ENCODE data around the gene COL23A1.
"Not testable (repeated sequence)": the region's sequence is repeated elsewhere in the genome, so short reads cannot be mapped to it uniquely, and the experiment has no call there.

COL23A1 gene

GRCh38 chr5:178234750-178235587, 355.2 kb downstream of the COL23A1 start:
- peak; percentile 85 for DNase-seq
- Mint-ChIP-seq H3K36me3 (ENCODE audit: low read depth) (peaks cover 20% of the 10 kb centered on the region), H3K27me3 (no peaks in the 10 kb centered on the region), H3K27ac (no peak overlapping the region), H3K4me1 (ENCODE audit: low read depth) (peaks cover 50% of the 10 kb centered on the region), H3K4me3 (no peak overlapping the region), H3K9me3 (no peaks in the 10 kb centered on the region)

GRCh38 chr5:178234121-178234749, 356.0 kb downstream of the COL23A1 start:
- DNase-seq: no peak
- Mint-ChIP-seq H3K4me3 (no peak overlapping the region), H3K36me3 (ENCODE audit: low read depth) (peaks cover 28% of the 10 kb centered on the region), H3K27ac (no peak overlapping the region), H3K4me1 (ENCODE audit: low read depth) (peaks cover 54% of the 10 kb centered on the region), H3K27me3 (no peaks in the 10 kb centered on the region), H3K9me3 (no peaks in the 10 kb centered on the region)

GRCh38 chr5:178232920-178233429, 357.2 kb downstream of the COL23A1 start:
- H3K27ac Mint-ChIP-seq: peak overlapping the region; percentile 87
- H3K27me3 Mint-ChIP-seq: no peaks in the 10 kb centered on the region
- DNase-seq: no peak
- H3K4me3 Mint-ChIP-seq: peak overlapping the region; percentile 92
- H3K9me3 Mint-ChIP-seq: no peaks in the 10 kb centered on the region
- peaks cover 54% of the 10 kb centered on the region for H3K4me1 Mint-ChIP-seq (ENCODE audit: low read depth)
- H3K36me3 Mint-ChIP-seq (ENCODE audit: low read depth): peaks cover 40% of the 10 kb centered on the region

GRCh38 chr5:178232124-178232919, 357.9 kb downstream of the COL23A1 start, which contains the start of gene PHYKPL:
TSS of gene PHYKPL (minus strand) at chr5:178232802. CDS start at chr5:178232550, 252 bp downstream.
- Mint-ChIP-seq H3K27me3 (no peaks in the 10 kb centered on the region), H3K27ac (peak within 1 kb of the TSS; percentile 96), H3K36me3 (ENCODE audit: low read depth) (peaks cover 47% of the 10 kb centered on the region), H3K4me3 (peak within 1 kb of the TSS; percentile 92), H3K4me1 (ENCODE audit: low read depth) (peaks cover 58% of the 10 kb centered on the region), H3K9me3 (no peaks in the 10 kb centered on the region)
- peak; percentile 86 for DNase-seq

GRCh38 chr5:178231539-178232123, 358.6 kb downstream of the COL23A1 start:
- peak overlapping the region; percentile 96 for H3K27ac Mint-ChIP-seq
- H3K9me3 Mint-ChIP-seq: no peaks in the 10 kb centered on the region
- H3K4me1 Mint-ChIP-seq (ENCODE audit: low read depth): peaks cover 57% of the 10 kb centered on the region
- H3K4me3 Mint-ChIP-seq: peak overlapping the region; percentile 92
- H3K27me3 Mint-ChIP-seq: no peaks in the 10 kb centered on the region
- H3K36me3 Mint-ChIP-seq (ENCODE audit: low read depth): peaks cover 54% of the 10 kb centered on the region
- DNase-seq: peak; percentile 57

- H3K4me3 Mint-ChIP-seq: peak overlapping the region; percentile 92
- H3K27me3 Mint-ChIP-seq: no peaks in the 10 kb centered on the region
- peak overlapping the region; percentile 96 for H3K27ac Mint-ChIP-seq
Measured at GRCh38 chr5:178230879-178231538, 359.2 kb downstream of the COL23A1 start.

DNA sequence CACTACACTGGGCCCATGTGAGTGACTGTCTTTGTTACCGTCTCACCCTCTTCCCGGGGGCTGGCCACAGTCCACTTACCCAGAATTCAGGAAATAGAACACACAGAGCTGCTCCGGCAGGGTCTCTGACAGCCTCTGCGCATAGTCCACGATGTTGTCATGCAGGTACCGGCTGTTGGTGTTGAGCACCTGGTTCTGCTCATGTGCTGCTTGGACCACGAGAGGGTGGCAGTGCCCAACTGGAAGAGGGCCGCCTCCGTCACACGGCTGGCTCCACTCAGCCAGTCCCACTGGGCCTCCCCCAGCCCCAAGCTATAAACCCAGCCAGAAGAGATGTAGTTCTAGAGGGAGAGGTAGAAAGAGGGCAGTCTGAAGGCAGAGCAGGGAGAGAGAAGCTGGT, 360.3 kb downstream of the COL23A1 start:
- Mint-ChIP-seq H3K27me3 (no peaks in the 10 kb centered on the region), H3K9me3 (no peaks in the 10 kb centered on the region), H3K27ac (peak overlapping the region; percentile 85), H3K4me1 (ENCODE audit: low read depth) (peaks cover 52% of the 10 kb centered on the region), H3K36me3 (ENCODE audit: low read depth) (peaks cover 70% of the 10 kb centered on the region), H3K4me3 (peak overlapping the region; percentile 92)
- DNase-seq: no peak

More at GRCh38 chr5:178230879-178231538, 359.2 kb downstream of the COL23A1 start:
- peaks cover 54% of the 10 kb centered on the region for H3K4me1 Mint-ChIP-seq (ENCODE audit: low read depth)
- no peak for DNase-seq
- H3K9me3 Mint-ChIP-seq: no peaks in the 10 kb centered on the region
- H3K36me3 Mint-ChIP-seq (ENCODE audit: low read depth): peaks cover 59% of the 10 kb centered on the region

DNA sequence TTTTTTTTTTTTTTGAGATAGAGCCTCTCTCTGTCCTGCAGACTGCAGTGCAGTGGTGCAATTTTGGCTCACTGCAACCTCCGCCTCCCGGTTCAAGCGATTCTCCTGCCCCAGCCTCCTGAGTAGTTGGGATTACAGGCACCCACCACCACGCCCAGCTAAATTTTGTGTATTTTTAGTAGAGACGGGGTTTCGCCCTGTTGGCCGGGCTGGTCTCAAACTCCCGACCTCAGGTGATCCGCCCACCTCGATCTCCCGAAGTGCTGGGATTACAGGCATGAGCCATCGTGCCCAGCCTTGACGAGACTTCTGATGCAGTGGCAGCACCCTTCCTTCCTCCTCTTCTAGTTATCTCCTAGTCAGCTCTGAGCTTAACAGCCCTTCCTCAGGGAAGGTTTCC, 361.1 kb downstream of the COL23A1 start:
- peak overlapping the region; percentile 92 for H3K4me3 Mint-ChIP-seq
- H3K36me3 Mint-ChIP-seq (ENCODE audit: low read depth): peaks cover 78% of the 10 kb centered on the region
- H3K27ac Mint-ChIP-seq: peak overlapping the region; percentile 85
- DNase-seq, H3K9me3 Mint-ChIP-seq, H3K27me3 Mint-ChIP-seq: not testable (repeated sequence)
- peaks cover 51% of the 10 kb centered on the region for H3K4me1 Mint-ChIP-seq (ENCODE audit: low read depth)

- Mint-ChIP-seq H3K4me3 (no peak overlapping the region), H3K27ac (peak overlapping the region; percentile 13), H3K36me3 (ENCODE audit: low read depth) (peaks cover 83% of the 10 kb centered on the region), H3K4me1 (ENCODE audit: low read depth) (peaks cover 52% of the 10 kb centered on the region), H3K9me3 (no peaks in the 10 kb centered on the region), H3K27me3 (no peaks in the 10 kb centered on the region)
- no peak for DNase-seq
Measured at GRCh38 chr5:178228609-178229008, 361.6 kb downstream of the COL23A1 start.

DNA sequence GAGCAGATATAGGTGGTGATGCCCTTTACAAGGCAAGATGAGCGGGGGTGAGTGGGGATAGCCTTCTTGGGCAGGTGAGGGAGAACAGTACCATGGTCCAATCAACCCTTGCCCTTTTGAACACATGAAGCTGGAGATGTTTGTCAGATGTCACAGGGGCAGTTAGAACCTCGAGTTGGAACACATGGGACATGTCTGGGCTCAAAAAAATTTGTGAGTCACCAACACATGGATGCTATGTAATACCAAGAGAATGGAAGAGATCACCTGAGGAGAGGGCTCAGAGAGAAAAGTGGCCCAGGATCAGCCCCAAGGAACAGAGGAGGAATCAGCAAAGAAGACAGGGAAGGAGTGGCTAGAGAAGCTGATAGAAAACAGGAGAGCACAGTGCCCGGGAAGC, 362.3 kb downstream of the COL23A1 start:
- no peaks in the 10 kb centered on the region for H3K9me3 Mint-ChIP-seq
- H3K36me3 Mint-ChIP-seq (ENCODE audit: low read depth): peaks cover 90% of the 10 kb centered on the region
- H3K4me1 Mint-ChIP-seq (ENCODE audit: low read depth): peaks cover 53% of the 10 kb centered on the region
- no peak for DNase-seq
- H3K27me3 Mint-ChIP-seq: no peaks in the 10 kb centered on the region
- peak overlapping the region; percentile 73 for H3K27ac Mint-ChIP-seq
- H3K4me3 Mint-ChIP-seq: no peak overlapping the region

- Mint-ChIP-seq H3K27ac (peak overlapping the region; percentile 73), H3K4me3 (no peak overlapping the region)
Measured at GRCh38 chr5:178227138-178227659, 363.0 kb downstream of the COL23A1 start.

DNA sequence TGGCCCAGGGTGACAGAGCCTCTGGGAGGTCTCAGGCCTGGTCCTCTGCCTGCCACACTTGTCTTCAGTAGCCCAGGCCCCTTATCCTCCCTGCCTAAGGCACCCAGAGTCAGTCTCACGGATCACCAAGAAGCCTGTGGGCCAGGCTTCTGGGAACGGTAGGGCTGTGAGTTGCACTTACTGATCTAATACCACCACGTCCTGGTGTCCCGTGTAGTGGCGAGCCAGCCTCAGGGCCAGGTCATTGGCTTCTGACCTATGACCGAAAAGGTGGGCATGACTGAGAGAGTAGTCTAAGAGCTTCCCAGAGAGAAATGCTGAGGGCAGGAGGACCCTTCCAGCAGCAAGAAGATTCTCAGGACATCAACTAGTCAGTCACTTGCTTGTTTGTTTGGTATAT, 365.0 kb downstream of the COL23A1 start:
- no peaks in the 10 kb centered on the region for H3K9me3 Mint-ChIP-seq
- no peak overlapping the region for H3K4me3 Mint-ChIP-seq
- DNase-seq: no peak
- no peak overlapping the region for H3K27ac Mint-ChIP-seq
- peaks cover 49% of the 10 kb centered on the region for H3K4me1 Mint-ChIP-seq (ENCODE audit: low read depth)
- no peaks in the 10 kb centered on the region for H3K27me3 Mint-ChIP-seq
- peaks cover 99% of the 10 kb centered on the region for H3K36me3 Mint-ChIP-seq (ENCODE audit: low read depth)

More at GRCh38 chr5:178227138-178227659, 363.0 kb downstream of the COL23A1 start:
- Mint-ChIP-seq H3K27me3 (no peaks in the 10 kb centered on the region), H3K4me1 (ENCODE audit: low read depth) (peaks cover 52% of the 10 kb centered on the region), H3K9me3 (no peaks in the 10 kb centered on the region), H3K36me3 (ENCODE audit: low read depth) (peaks cover 97% of the 10 kb centered on the region)
- no peak for DNase-seq

GRCh38 chr5:178224403-178224802, 365.8 kb downstream of the COL23A1 start:
- peaks cover 42% of the 10 kb centered on the region for H3K4me1 Mint-ChIP-seq (ENCODE audit: low read depth)
- no peak overlapping the region for H3K4me3 Mint-ChIP-seq
- H3K36me3 Mint-ChIP-seq (ENCODE audit: low read depth): peaks cover 99% of the 10 kb centered on the region
- no peaks in the 10 kb centered on the region for H3K9me3 Mint-ChIP-seq
- DNase-seq: no peak
- H3K27ac Mint-ChIP-seq: peak overlapping the region; percentile 18
- H3K27me3 Mint-ChIP-seq: no peaks in the 10 kb centered on the region
